Suprapubic skin (tissue), 4 donors: ENCODE data around the gene POLR1A. TPM values are rescaled to one million over a fixed set of nuclear protein-coding genes. Genes with fewer than 3 reads are reported as not detected.

Source experiments
- DNase-seq, 2 donors: peaks; one replicate each; pipeline ENCODE4 v3.0.0-alpha.2; 2019; ENCODE audit warnings: low spot score in 2 of 2
- H3K27ac ChIP-seq: fragments of 200-600 bp; sonication (generic); one replicate; pipeline ENCODE4 v1.5.1; 2019
- H3K27me3 ChIP-seq: fragments of 200-600 bp; sonication (generic); one replicate; pipeline ENCODE4 v1.5.1; 2019
- H3K36me3 ChIP-seq: fragments of 200-600 bp; sonication (generic); one replicate; pipeline ENCODE4 v1.5.1; 2019
- H3K4me1 ChIP-seq: fragments of 200-600 bp; sonication (generic); one replicate; pipeline ENCODE4 v1.5.1; 2019
- H3K4me3 ChIP-seq: fragments of 200-600 bp; sonication (generic); one replicate; pipeline ENCODE4 v1.5.1; 2019; ENCODE audit warnings: mild to moderate bottlenecking
- H3K9me3 ChIP-seq: fragments of 200-600 bp; sonication (generic); one replicate; pipeline ENCODE4 v1.5.1; 2019
- EP300 ChIP-seq: sonication (generic); formaldehyde crosslinking; IDR thresholded peaks from one replicate; pipeline ENCODE4 v1.6.1; 2017; ENCODE audit warnings: antibody characterized with exemption
- POLR2A ChIP-seq, 2 donors: fragments of 450-650 bp; IDR thresholded peaks; one replicate each; pipeline ENCODE4 v1.6.1; 2017; ENCODE audit warnings: antibody characterized with exemption in 2 of 2, mild to moderate bottlenecking in 2 of 2, moderate library complexity in 2 of 2
- POLR2AphosphoS5 ChIP-seq, 3 donors: sonication (generic); formaldehyde crosslinking; IDR thresholded peaks; one replicate each; pipeline ENCODE4 v1.6.1; 2017; ENCODE audit warnings: antibody characterized with exemption in 3 of 3
- WGBS: methylation state at CpG from one replicate; pipeline ENCODE4 v1.1.5; 2018; 5-methylcytosine and 5-hydroxymethylcytosine counted together
- total RNA-seq, 4 donors: library from RNA; depleted of rRNA; stranded (reverse); fragments of >200 nt; gene quantifications; one replicate each; pipeline ENCODE4 v1.1.0, GENCODE V29; 2016
- TF ChIP-seq, protein P1 (sequence below), 2 donors: fragments of 200-600 bp in 1 of 2; fragments of 450-650 bp in 1 of 2; sonication (generic) in 1 of 2; IDR thresholded peaks; one replicate each; pipeline ENCODE4 v1.5.1; 2016 to 2019; ENCODE audit warnings: antibody characterized with exemption in 2 of 2, mild to moderate bottlenecking in 1 of 2, moderate library complexity in 1 of 2

The POLR1A gene
- total RNA-seq, 4 donors from 2014 or later, result 20.2 to 24.3 (median 21.2) TPM

DNA sequence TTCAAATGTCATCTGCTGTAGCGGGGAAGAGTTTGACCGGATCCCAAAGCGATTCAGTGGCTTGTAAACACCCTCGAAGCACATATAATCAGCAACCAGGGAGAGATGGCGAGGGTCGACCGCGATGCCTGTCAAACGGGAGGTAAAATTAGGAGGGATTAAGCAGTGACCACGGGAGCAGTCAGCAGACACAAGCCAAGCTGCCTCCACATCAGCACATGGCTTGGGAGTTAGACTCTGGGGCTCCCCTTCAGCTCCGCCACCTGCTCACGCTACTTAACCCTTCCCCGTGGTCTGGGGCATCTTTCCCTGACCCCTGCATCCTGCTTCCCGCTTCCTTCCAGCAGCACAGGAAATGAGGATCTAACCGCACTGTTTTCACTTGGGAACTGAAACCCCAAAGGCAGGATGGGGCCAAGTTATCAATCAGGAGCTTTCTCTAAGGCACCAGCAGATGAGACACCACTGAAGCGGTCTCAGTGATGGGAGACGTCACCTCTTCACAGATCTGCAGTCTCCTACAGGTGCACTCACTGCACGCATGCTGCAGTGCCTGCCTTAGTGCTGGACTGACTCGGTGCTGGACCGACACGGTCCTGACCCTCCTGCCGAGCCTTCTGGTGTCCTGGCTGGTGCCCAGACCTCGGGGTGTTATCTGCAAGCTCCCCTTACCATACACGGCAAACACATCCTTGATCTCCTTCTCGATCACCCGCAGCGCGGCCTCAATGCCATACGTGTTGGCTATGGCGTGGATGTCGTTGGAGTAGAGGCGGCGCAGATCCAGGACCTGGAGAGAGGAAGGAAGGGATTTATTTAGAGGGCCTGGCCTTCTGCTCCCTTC lies 77.5 kb downstream of the POLR1A start:
- Histone ChIP-seq H3K4me1 (peaks cover 17% of the 10 kb centered on the region), H3K27me3 (no peaks in the 10 kb centered on the region), H3K4me3 (no peak overlapping the region), H3K27ac (no peak overlapping the region), H3K9me3 (no peaks in the 10 kb centered on the region), H3K36me3 (peaks cover 80% of the 10 kb centered on the region)
- TF ChIP-seq, protein P1, sequence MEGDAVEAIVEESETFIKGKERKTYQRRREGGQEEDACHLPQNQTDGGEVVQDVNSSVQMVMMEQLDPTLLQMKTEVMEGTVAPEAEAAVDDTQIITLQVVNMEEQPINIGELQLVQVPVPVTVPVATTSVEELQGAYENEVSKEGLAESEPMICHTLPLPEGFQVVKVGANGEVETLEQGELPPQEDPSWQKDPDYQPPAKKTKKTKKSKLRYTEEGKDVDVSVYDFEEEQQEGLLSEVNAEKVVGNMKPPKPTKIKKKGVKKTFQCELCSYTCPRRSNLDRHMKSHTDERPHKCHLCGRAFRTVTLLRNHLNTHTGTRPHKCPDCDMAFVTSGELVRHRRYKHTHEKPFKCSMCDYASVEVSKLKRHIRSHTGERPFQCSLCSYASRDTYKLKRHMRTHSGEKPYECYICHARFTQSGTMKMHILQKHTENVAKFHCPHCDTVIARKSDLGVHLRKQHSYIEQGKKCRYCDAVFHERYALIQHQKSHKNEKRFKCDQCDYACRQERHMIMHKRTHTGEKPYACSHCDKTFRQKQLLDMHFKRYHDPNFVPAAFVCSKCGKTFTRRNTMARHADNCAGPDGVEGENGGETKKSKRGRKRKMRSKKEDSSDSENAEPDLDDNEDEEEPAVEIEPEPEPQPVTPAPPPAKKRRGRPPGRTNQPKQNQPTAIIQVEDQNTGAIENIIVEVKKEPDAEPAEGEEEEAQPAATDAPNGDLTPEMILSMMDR (IDR thresholded peaks at IDR 0.05), result no peak
- TF ChIP-seq POLR2A (IDR thresholded peaks at IDR 0.05) (no peak), EP300 (no peak), POLR2AphosphoS5 (IDR thresholded peaks at IDR 0.05) (no peak)
- WGBS, result 93% methylated on average over 33 of the region's 33 CpGs
- DNase-seq, result peak in 1 of 2 donors; percentile 56

DNA sequence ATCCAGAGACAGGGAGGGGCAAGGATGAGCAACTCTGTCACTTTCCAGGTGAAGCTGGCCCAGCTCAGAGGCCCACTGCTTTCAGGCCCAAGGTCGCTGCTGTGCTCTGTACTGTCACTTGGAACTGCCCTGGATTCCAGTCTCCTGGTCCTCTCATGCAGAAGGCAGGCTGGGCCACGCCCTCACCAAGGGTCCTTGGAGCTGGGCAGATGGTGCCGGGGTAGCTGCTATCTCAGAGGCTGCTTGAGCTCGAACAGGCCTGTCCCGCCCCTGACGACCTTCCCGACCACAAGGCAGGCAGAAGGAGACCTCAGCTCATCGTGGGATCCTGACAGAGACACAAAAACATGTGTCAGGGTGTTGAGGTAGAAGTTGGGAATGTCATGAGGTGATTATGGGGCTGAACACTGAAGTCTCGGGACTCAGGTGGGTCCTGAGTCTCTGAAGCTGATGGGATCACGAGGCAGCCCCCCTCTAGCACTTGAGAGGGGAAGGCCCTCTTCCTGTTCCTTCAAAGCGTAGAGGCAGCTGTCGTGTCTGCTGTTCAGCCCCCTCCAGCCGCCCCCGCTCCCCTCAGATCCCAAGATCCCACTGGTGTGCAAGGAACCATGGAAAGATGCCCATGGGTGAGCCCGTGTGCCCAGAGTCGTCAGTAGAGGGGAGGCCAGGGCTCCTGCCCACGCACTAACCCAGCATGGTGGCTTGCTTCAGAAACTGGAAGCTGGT lies 78.3 kb downstream of the POLR1A start:
- peak in 1 of 2 donors; percentile 56 for DNase-seq
- TF ChIP-seq POLR2A (IDR thresholded peaks at IDR 0.05), result no peak
- TF ChIP-seq, protein P1 (IDR thresholded peaks at IDR 0.05), result no peak
- no peak for TF ChIP-seq POLR2AphosphoS5 (IDR thresholded peaks at IDR 0.05)
- no peak for TF ChIP-seq EP300
- peaks cover 17% of the 10 kb centered on the region for H3K4me1 ChIP-seq
- 85% methylated on average over 15 of the region's 17 CpGs for WGBS
- H3K9me3 ChIP-seq, result no peaks in the 10 kb centered on the region
- H3K36me3 ChIP-seq, result peaks cover 72% of the 10 kb centered on the region
- no peak overlapping the region for H3K27ac ChIP-seq
- H3K4me3 ChIP-seq, result no peak overlapping the region
- H3K27me3 ChIP-seq, result no peaks in the 10 kb centered on the region

DNA sequence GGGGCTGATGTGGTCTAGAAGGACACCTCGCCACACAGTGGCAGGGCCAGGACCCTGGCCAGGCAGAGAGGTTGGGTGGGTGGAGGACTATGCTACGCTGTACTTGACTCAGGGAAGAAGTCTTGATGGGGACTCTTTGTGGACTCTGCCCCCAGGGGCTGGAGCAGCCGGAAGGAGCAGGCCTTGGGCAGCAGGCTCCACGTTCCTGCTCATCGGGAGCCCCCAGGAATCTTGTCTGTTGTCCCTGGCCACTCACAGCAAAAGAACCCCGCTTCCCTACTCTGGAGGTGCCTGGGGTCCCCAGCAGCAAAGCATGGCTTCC lies 79.0 kb downstream of the POLR1A start:
- Histone ChIP-seq H3K27ac (peak overlapping the region; percentile 19), H3K27me3 (no peaks in the 10 kb centered on the region), H3K9me3 (no peaks in the 10 kb centered on the region), H3K36me3 (peaks cover 66% of the 10 kb centered on the region), H3K4me3 (no peak overlapping the region), H3K4me1 (peaks cover 17% of the 10 kb centered on the region)
- TF ChIP-seq POLR2A (IDR thresholded peaks at IDR 0.05), result no peak
- no peak for TF ChIP-seq POLR2AphosphoS5 (IDR thresholded peaks at IDR 0.05)
- no peak for TF ChIP-seq EP300
- TF ChIP-seq, protein P1 (IDR thresholded peaks at IDR 0.05), result no peak
- peak in 1 of 2 donors; percentile 44 for DNase-seq
- 98% methylated on average over 5 of the region's 6 CpGs for WGBS

DNA sequence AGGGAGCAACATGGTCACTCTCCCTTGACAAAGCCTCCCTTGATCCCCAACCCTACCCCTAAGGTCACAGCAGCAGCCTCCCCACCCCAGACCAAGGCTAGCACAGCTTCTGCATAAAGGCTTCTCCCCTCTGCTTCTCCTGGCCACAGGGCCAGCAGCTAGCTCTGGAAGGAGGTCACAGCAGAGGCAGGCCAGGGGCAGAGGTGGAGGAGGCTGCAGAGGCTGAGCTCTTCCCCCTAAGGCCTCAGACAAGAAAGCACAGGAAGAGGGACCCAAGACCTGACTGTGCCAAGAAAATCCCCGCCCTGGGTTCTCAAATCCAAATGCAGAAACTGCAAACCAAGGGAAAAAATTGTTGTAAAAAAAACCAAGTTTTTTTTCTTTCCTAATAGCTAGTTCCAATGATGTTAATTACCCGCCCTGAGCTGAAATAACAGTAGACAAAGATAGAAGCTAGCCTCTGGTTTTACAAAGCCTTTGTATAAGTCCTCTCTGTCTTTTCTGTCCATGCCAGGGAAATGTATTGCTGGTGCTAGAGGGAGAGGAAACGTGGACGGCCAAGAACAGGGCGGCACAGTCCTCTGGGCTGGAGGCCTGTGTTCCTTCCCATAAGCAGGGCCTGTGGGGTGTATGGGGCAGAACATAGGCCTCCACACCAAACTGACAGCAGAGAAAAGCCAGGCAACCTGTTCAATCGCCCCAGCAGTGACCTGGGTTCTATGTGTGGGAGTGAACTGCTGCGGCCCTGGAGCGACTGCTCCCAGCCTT lies 79.5 kb downstream of the POLR1A start:
- H3K4me3 ChIP-seq, result no peak overlapping the region
- peaks cover 60% of the 10 kb centered on the region for H3K36me3 ChIP-seq
- peaks cover 17% of the 10 kb centered on the region for H3K4me1 ChIP-seq
- TF ChIP-seq EP300, result no peak
- TF ChIP-seq POLR2A (IDR thresholded peaks at IDR 0.05), result no peak
- TF ChIP-seq POLR2AphosphoS5 (IDR thresholded peaks at IDR 0.05), result no peak
- TF ChIP-seq, protein P1 (IDR thresholded peaks at IDR 0.05), result no peak
- H3K27ac ChIP-seq, result peak overlapping the region; percentile 19
- peak in 1 of 2 donors; percentile 47 for DNase-seq
- no peaks in the 10 kb centered on the region for H3K9me3 ChIP-seq
- 75% methylated on average over 8 of the region's 8 CpGs for WGBS
- H3K27me3 ChIP-seq, result no peaks in the 10 kb centered on the region
